IPS DF 6.9 (cell line): Measurements from ENCODE around the gene KRTAP10-2.

ENCODE experiments used
- DNase-seq: peaks from one replicate; pipeline ENCODE4 v3.0.0-alpha.2; 2013; ENCODE audit warnings: low read depth, low spot score
- H3K27ac ChIP-seq: one replicate; pipeline ENCODE4 v1.5.1; 2013; ENCODE audit warnings: low read length, control low read depth
- H3K27me3 ChIP-seq: 2 replicates; pipeline ENCODE4 v1.6.1; 2013; ENCODE audit warnings: mild to moderate bottlenecking, low read length; ENCODE audit not compliant: control insufficient read depth, insufficient read depth
- H3K36me3 ChIP-seq: 2 replicates; pipeline ENCODE4 v1.6.1; 2013; ENCODE audit warnings: low read length; ENCODE audit not compliant: control insufficient read depth, insufficient read depth
- H3K4me1 ChIP-seq: 2 replicates; pipeline ENCODE4 v1.6.1; 2013; ENCODE audit warnings: low read length; ENCODE audit not compliant: control insufficient read depth, insufficient read depth
- H3K4me3 ChIP-seq: 2 replicates; pipeline ENCODE4 v1.5.1; 2013; ENCODE audit warnings: mild to moderate bottlenecking, low read length
- H3K9me3 ChIP-seq: 2 replicates; pipeline ENCODE4 v1.6.1; 2013; ENCODE audit warnings: low read length, inconsistent platforms; ENCODE audit not compliant: control insufficient read depth, insufficient read depth
- WGBS: extraction: QIAGEN DNeasy Blood & Tissue Kit; methylation state at CpG from one replicate; pipeline ENCODE4 v1.1.7; 2013; ENCODE audit warnings: mixed read lengths, missing lambda C conversion rate; ENCODE audit not compliant: insufficient read length, insufficient coverage; 5-methylcytosine and 5-hydroxymethylcytosine counted together

KRTAP10-2 gene

DNA sequence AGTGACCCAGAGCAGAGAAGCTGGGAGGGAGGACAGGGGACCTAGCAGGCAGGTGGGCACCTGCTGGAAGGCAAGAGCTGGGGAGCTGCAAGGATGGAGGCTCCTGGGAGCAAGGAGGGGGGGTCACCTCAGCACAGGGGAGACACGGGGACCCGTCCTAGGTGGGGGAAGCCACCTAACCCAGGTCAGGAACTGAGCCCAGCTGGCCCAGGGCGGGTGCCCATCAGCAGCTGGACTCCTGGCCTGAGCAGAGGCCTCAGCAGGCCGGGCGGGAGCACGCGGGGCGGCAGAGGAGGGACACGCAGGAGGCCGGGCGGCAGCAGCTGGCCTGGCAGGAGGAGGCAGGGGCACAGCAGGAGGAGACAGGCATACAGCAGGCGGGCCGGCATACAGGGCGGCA is 12.3 kb downstream of the KRTAP10-2 start:
- no peaks in the 10 kb centered on the region for H3K27me3 ChIP-seq
- no peak for DNase-seq
- no peak overlapping the region for H3K4me3 ChIP-seq
- H3K4me1 ChIP-seq: no peaks in the 10 kb centered on the region
- H3K9me3 ChIP-seq: no peaks in the 10 kb centered on the region
- no peaks in the 10 kb centered on the region for H3K36me3 ChIP-seq
- no peak overlapping the region for H3K27ac ChIP-seq
- WGBS: no CpG with 5 or more reads among the region's 14 CpGs

GRCh38 chr21:44537930-44538911 is 13.1 kb downstream of the KRTAP10-2 start:
- Histone ChIP-seq H3K27me3 (no peaks in the 10 kb centered on the region), H3K27ac (no peak overlapping the region), H3K9me3 (no peaks in the 10 kb centered on the region), H3K4me3 (no peak overlapping the region), H3K36me3 (no peaks in the 10 kb centered on the region), H3K4me1 (peaks cover 1% of the 10 kb centered on the region; the same call in 1 of the 2 replicates)
- DNase-seq: no peak
- no CpG with 5 or more reads among the region's 33 CpGs for WGBS

- H3K27ac ChIP-seq: no peak overlapping the region
- DNase-seq: no peak
- no peak overlapping the region for H3K4me3 ChIP-seq
- no peaks in the 10 kb centered on the region for H3K27me3 ChIP-seq
- no CpG with 5 or more reads among the region's 7 CpGs for WGBS
- peaks cover 1% of the 10 kb centered on the region; the same call in 1 of the 2 replicates for H3K4me1 ChIP-seq
- no peaks in the 10 kb centered on the region for H3K36me3 ChIP-seq
- no peaks in the 10 kb centered on the region for H3K9me3 ChIP-seq
Observed at GRCh38 chr21:44535963-44536362, 15.3 kb downstream of the KRTAP10-2 start.

- Histone ChIP-seq H3K27ac (no peak overlapping the region), H3K9me3 (no peaks in the 10 kb centered on the region), H3K4me3 (no peak overlapping the region), H3K4me1 (peaks cover 1% of the 10 kb centered on the region; the same call in 1 of the 2 replicates), H3K27me3 (no peaks in the 10 kb centered on the region), H3K36me3 (no peaks in the 10 kb centered on the region)
- DNase-seq: no peak
- no CpG with 5 or more reads among the region's 6 CpGs for WGBS
Observed at GRCh38 chr21:44534688-44535087, 16.6 kb downstream of the KRTAP10-2 start.

- Histone ChIP-seq H3K27me3 (no peaks in the 10 kb centered on the region), H3K4me3 (no peak overlapping the region), H3K36me3 (no peaks in the 10 kb centered on the region), H3K27ac (no peak overlapping the region), H3K4me1 (peaks cover 1% of the 10 kb centered on the region; the same call in 1 of the 2 replicates), H3K9me3 (no peaks in the 10 kb centered on the region)
- no CpG with 5 or more reads among the region's 21 CpGs for WGBS
- DNase-seq: no peak
Observed at GRCh38 chr21:44533891-44534627, 17.2 kb downstream of the KRTAP10-2 start.

DNA sequence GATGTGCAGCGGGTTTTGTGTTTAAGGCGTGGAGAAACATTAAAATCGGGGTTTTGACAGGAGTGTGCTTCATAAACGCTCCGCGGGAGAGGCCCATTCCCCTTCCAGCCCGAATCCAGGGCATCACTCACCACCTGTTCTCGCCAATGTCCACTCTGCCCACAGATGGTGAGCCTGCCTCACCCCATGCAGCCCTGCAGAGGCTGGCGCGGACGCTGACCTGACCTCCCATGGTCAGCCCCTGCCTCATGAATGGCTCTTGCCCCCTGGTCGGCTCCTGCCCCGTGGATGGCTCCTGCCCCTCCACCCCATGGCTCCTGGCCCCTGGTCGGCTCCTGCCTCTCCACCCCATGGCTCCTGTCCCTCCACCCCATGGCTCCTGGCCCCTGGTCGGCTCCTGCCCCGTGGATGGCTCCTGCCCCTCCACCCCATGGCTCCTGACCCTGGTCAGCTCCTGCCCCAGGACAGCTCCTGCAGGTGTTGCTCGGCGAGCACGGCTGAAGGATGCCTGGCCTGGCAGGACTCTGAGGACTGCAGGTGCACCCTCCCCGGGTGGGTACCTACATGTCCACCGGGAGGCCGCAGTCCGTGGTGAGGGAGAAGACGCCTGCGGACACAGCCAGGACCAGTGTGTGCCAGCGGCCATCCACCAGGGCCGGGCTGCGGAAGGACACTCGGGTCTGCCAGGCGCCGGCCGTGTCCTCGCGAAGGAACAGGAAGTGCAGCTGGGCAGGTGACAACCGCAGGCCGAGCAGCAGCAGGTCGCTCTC is 18.0 kb downstream of the KRTAP10-2 start:
- no peak overlapping the region for H3K27ac ChIP-seq
- H3K4me1 ChIP-seq: peaks cover 1% of the 10 kb centered on the region; the same call in 1 of the 2 replicates
- no peak overlapping the region for H3K4me3 ChIP-seq
- no peaks in the 10 kb centered on the region for H3K27me3 ChIP-seq
- no CpG with 5 or more reads among the region's 37 CpGs for WGBS
- DNase-seq: no peak
- H3K9me3 ChIP-seq: no peaks in the 10 kb centered on the region
- no peaks in the 10 kb centered on the region for H3K36me3 ChIP-seq

GRCh38 chr21:44532712-44533111 is 18.6 kb downstream of the KRTAP10-2 start:
- no CpG with 5 or more reads among the region's 16 CpGs for WGBS

DNA sequence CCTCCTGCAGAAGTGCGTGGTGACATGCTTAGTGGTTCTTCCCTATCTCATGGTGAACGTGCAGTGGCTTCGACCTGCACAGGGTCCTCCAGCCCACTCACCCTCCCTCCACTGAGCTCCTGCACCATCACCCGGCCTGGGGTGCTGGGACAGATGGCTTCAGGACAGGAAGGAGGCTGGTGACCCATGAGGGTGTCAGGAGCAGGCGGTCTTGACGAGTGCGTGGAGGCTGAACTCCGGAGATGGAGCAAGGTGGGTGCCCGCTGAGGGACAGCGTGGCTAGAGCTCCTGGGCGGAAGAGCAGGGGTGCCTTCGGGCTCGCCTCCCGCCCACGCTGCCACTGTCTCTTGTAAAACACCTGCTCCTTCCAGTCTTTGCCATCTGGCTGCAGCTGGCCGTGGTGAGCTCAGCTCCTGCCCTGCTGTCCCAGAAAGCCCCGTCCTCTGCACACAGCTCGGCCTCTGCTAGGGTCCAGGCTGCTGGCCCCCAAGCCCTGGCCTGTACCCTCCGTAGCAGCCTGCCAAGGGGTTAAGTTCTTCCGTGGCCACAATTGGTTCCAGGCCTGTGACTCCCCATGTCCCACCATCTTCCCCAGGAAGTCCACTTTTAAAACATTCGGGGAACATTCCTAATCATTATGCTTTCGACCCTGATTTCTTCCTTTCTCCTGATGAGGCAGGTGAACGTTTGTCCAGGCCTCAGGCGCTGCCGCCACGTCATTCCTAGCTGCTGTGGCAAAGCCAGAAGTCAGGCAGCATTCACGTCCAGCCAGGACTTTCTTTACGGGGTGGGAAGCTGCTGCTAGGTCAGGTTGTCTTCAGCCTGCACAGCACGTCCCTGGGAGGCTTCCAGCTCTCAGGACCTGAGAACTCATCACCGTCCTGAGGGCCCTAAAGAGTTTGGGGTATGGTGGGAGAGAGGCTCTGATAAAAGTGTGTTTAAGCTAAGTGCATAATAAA is 19.4 kb downstream of the KRTAP10-2 start:
- no peak for DNase-seq
- Histone ChIP-seq H3K27me3 (no peaks in the 10 kb centered on the region), H3K4me1 (peaks cover 1% of the 10 kb centered on the region; the same call in 1 of the 2 replicates), H3K4me3 (no peak overlapping the region), H3K9me3 (no peaks in the 10 kb centered on the region), H3K27ac (no peak overlapping the region), H3K36me3 (no peaks in the 10 kb centered on the region)
- WGBS: no CpG with 5 or more reads among the region's 30 CpGs

More at GRCh38 chr21:44532712-44533111, 18.6 kb downstream of the KRTAP10-2 start:
- H3K4me3 ChIP-seq: no peak overlapping the region
- DNase-seq: no peak
- H3K27me3 ChIP-seq: no peaks in the 10 kb centered on the region
- no peak overlapping the region for H3K27ac ChIP-seq
- peaks cover 1% of the 10 kb centered on the region; the same call in 1 of the 2 replicates for H3K4me1 ChIP-seq
- H3K36me3 ChIP-seq: no peaks in the 10 kb centered on the region
- H3K9me3 ChIP-seq: no peaks in the 10 kb centered on the region

DNA sequence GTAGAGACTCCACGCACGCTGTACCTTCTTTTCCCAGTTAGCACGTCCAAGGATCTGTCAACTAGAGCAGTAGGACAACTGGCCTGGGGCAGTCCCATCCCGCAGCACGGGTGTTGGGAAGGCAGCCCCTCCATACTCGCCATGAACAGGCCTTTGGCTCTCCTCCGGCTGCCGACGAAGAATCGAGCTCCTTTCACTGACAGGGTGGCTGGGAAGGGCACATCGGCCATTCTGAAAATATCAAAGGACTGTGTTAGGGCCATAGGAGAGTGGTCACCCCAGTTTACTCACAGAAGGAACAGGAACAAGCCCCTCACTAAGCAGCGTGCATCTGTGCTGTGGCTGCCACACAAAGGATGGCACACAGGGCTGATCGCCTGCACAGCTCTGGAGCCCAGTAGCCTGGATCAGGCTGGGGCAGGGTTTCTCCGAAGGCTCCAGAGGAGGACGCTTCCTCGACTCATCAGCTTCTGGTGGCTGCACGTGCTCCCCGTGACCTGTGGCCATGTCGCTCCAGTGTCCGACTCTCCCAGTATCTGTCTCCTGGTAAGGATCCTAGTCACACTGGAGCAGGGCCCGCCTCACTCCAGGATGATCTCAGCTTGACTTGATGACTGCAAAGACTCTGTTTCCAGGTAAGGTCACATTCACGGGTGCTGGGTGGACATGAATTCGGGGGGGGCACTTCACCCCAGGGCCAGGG is 20.3 kb downstream of the KRTAP10-2 start:
- no peak overlapping the region for H3K4me3 ChIP-seq
- DNase-seq: no peak
- no peak overlapping the region for H3K27ac ChIP-seq
- no peaks in the 10 kb centered on the region for H3K27me3 ChIP-seq
- no peaks in the 10 kb centered on the region for H3K36me3 ChIP-seq
- H3K4me1 ChIP-seq: peaks cover 1% of the 10 kb centered on the region; the same call in 1 of the 2 replicates
- no CpG with 5 or more reads among the region's 23 CpGs for WGBS
- no peaks in the 10 kb centered on the region for H3K9me3 ChIP-seq
